Putamen (tissue), 1 donor: ENCODE data around the gene GANAB.
"Not testable (repeated sequence)": the region's sequence is repeated elsewhere in the genome, so short reads cannot be mapped to it uniquely, and the experiment has no call there.

Experiments
- DNase-seq: peaks from one replicate; pipeline ENCODE4 v3.0.0-alpha.2; 2016; ENCODE audit warnings: low spot score

The GANAB gene

DNA sequence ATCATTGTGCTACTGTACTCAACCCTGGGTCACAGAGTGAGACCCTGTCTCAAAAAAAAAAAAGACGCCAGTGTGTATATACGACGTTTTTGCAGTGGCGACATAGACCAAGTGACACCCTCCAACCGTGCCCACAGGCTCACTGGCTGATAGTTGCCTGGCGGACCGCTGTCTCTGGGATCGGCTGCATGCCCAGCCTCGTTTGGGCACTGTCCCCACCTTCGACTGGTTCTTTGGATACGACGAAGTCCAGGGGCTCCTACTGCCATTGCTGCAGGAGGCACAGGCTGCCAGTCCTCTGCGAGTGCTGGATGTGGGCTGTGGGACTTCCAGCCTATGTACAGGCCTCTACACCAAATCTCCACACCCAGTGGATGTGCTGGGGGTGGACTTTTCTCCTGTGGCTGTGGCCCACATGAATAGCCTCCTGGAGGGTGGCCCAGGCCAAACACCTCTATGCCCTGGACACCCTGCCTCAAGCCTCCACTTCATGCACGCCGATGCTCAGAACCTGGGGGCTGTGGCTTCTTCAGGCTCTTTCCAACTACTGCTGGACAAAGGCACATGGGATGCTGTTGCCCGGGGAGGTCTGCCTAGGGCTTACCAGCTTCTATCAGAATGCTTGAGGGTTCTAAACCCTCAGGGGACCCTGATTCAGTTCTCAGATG, 20.0 kb upstream of the GANAB start:
- DNase-seq = no peak

DNA sequence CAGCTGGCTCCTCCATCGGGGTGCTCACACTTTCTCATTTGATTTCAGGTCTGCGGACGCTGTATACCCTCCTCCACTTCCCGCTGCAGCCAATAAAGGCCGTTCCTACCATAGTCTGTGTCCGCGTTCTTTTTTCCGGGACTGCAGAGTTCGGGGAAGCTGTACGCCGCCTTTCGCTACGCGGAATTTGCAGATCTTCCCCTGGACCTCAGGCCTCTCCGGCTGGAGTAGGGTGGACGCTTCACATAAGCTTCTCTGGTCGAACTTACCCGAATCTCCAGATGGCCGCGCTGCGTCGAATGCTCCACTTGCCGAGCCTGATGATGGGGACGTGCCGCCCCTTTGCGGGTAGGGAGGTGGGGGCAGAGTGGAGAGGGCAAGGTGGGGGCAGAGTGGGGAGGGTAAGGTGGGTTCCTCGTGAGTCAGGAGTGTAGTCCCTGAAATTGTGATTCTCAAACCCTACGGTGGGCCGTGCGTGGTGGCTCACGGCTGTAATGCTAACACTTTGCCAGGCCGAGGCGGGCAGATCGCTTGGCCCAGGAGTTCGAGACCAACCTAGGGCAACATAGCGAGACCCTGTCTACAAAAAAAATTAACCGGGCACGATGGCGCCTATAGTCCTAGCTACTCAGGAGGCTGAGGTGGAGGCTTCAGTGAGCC, 19.3 kb upstream of the GANAB start:
- DNase-seq = no peak

DNA sequence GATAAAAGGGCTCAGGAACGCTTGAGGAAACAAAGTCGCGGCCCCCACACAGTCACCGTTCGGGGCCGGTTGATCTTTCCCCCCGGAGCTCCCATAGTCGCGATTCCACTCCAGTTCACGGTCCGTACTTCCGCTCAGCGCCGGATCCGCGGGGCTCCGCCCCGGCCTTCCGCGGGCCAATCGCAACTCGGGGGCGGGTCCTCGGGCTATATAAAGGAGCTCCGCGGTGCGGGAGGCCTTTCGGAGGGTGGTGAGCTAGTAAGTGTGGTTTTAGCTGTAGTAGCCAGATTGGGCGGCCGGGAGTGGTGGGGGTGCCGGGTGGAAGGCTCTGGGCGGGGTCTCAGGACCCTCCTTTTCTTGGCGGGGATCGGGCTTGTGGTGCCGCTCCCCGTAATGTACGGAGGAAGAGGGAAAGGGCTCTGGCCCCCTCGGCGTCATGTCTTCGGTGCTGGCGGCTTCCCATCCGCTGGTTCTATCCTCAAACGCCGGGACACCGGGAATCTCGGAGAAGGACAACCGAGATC, 18.7 kb upstream of the GANAB start, which contains the start of the genes C11orf98 and CSKMT:
C11orf98 (minus strand) TSS at position 136 of the 524 bp plus-strand sequence; CDS start at position 95, 41 bp downstream.
CSKMT (plus strand) TSS at position 238 of the 524 bp plus-strand sequence. CDS start 568 bp downstream, outside the sequence.
- peak; percentile 93 for DNase-seq

DNA sequence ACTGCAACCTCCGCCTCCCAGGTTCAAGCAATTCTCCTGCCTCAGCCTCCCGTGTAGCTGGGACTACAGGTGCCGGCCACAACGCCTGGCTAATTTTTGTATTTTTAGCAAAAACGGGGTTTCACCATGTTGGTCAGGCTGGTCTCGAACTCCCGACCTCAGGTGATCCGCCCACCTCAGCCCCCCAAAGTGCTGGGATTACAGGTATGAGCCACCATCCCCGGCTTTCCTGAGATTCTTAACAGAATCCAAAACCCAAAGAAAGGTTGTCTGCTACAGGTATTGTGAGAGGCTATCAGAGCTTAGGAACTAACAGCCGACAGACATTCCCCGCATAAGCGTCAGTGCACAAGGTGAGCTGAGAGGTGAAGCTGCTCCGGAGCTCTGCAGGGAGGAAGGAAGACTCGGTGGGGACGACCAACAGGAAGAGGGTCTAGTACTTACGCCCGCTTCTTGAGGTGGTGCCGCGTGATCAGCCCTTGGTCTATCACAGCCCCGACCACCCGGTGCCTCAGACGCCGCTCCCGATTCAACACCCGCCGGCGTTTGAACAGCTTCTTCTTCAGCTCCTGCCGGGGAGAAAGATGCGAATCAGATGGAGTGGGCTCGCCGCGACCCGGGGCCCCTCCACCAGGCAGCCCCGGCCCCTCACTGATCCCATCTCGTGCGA, 18.1 kb upstream of the GANAB start:
- no peak for DNase-seq

DNA sequence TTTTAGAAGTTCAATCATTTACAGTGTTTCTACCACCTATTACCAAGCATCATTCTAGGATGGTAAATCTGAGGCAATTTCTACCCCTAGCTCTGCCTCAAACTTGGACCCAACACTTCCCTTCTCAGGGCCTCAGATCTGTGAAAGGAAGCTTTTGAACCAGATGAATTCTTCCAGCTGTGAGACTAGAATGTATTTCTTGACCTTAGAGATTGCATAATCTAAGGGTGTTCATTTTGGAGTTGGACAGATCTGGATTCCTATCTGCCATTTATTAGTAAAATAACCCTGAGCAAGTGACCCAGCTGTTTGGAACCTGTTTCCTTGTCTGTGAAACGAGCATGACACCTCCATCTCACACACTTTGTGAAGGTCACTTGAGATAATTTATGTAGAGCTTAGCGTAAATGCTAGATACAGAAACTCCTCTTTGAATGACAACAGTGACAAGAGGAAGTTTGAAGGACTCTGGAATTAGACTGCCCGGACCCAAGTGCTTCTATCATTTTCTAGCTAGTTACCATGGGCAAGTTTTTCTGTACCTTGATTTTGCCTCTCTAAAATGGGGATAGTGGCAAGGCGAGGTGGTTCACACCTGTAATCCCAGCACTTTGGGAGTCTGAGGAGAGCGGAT, 10.5 kb upstream of the GANAB start:
- no peak for DNase-seq

DNA sequence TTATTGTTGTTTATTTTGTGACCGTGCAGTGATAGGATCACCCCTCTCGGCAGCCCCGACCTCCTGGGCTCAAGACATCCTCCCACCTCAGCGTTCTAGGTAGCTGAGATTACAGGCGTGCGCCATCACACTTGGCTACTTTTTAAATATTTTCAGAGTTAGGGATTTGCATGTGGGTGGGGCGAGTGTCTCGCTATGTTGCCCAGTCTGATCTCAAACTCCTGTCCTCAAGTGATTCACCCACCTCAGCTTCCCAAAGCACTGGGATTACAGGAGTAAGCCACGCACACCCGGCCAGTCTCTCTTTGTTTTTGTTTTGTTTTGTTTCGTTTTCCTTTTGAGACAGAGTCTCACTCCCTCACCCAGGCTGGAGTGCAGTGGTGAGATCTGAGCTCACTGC, 7.9 kb upstream of the GANAB start:
- DNase-seq = no peak

DNA sequence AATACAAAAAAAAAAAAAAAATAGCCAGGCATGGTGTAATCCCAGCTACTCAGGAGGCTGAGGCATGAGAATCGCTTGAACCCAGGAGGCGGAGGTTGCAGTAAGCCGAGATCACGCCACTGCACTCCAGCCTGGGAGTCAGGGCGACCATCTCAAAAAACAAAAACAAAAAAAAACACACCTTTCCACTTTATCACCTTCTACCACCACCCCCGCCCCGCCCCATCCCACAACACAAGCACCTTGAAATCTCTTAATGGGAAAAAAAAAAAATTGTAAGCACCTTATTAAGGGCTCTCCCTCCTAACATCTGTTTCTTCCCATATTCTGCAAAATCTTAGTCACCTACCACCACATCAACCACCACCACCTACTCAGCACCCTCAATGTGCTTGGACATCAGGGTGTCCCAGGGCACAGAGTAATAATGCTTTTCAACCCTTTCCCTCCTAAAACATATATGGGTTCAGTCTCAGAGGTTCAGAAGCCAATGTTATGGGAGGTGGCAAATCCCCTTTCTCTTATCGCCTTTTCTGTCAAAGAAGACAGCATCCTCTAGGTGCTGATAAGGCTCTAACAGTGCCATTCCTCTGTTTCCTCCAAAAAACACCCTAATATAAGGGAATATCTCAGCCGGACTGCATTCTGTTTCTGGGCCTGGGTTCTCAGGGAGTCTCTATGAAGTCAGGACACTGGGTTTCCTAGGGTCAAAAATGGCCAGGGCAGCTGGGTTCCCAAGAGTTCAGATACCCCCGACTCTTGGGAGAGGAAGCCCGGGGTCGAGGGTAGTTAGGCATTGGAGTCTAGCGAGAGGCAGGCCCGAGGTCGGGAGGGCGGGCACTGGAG, 6.0 kb upstream of the GANAB start:
- no peak for DNase-seq

DNA sequence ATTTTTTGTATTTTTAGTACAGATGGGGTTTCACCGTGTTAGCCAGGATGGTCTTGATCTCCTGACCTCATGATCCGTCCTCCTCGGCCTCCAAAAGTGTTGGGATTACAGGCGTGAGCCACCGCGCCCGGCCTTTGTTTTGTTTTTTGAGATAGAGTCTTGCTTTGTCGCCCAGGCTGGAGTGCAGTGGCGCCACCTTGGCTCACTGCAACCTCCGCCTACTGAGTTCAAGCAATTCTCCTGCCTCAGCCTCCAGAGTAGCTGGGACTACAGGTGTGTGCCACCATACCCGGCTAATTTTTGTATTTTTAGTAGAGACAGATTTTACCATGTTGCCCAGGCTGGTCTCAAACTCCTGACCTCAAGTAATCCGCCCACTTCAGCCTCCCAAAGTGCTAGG, 3.9 kb upstream of the GANAB start:
- DNase-seq = not testable (repeated sequence)

DNA sequence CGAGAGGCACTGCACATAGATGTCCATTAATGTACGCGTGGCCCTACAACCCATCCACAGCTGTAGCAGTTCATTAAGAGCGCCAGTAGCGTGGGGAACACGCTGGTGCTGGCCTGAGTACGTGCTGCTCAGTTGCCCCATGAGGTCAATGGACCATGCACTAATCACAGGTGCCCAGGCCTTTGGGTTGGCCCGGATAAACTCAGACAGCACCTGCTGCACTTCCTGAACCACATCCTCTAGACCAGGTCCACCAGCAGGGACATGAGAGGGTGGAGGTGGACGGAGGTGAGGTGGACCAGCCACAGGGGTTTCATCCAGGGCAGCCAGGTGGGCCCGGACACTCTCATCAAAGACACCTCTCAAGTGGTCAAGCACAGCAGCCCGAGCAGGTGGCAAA, 3.1 kb upstream of the GANAB start:
- no peak for DNase-seq

DNA sequence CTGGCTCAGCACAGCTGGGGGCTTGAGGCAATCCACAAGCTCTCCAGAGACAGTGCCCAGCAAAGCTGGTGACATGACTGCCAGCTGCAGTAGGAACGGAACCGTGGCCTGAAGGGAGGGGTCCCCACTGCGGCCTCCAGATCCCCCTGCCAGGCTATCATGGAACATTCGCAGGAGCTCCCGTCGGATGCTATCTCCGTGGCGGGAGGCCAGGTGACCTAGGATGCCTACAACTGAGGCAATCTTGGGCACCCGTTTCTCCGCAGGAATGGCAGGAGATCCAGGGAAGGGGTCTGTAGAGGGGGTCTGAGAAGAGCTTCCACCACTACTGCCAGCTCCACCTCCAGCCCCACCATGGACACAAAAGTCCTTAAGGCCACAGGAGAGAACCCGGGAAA, 2.6 kb upstream of the GANAB start:
- DNase-seq = no peak

DNA sequence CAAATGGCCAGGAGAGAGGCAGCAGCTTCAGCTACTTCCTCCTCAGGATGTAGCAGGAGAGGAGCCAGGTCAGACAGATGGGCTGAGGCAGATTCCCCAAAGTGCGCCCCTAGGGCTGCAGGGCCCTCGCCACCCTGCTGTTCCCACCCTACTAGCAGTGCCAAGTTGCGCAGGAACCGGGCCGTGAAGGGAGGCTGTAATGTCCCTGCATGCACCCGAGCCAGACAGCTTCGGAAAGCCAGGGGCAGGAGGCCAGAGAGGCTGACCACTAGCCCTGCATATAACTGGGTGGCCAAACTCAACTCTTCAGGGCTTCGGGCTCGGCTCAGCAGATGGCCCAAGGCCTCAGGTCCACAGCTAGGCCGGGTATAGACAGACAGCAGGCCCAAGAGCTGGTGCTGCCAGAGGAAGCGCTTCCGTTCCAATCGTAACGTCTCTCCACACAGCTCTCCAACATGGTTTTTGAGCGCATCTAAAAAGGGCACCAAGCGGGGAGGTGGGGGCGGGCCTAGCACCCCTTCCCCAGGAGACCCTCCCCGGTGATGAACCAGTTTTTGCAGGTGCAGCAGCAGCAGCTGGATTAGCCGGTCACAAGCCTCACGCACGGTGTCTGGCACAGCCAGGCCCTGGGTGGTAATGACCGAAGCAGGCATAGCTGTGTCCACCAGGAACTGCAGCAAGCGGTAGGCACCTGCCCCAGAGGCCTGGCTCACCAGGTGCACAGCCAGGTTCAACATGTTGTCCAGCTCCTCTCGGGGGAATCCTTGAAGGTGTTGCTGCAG, 2.0 kb upstream of the GANAB start:
- DNase-seq = no peak

DNA sequence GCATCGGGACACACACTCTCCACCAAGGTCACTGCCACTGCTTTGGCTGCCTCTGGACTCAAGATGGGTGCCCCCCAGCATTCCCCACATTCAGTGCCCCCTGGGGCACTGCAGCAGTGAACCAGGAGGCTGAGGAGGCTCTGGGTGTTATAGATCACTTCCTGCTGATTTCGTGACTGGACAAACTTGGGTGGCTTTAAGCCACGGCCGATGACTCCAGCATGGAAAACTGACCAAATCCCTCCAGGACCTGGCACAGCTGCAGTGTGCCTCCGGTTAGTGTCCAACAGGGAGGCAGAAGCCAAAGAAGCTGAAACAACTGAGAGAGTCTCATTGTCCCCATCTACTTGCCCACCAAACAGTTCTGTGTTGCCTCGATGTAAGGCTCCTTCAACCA, 1.2 kb upstream of the GANAB start:
- DNase-seq = no peak

DNA sequence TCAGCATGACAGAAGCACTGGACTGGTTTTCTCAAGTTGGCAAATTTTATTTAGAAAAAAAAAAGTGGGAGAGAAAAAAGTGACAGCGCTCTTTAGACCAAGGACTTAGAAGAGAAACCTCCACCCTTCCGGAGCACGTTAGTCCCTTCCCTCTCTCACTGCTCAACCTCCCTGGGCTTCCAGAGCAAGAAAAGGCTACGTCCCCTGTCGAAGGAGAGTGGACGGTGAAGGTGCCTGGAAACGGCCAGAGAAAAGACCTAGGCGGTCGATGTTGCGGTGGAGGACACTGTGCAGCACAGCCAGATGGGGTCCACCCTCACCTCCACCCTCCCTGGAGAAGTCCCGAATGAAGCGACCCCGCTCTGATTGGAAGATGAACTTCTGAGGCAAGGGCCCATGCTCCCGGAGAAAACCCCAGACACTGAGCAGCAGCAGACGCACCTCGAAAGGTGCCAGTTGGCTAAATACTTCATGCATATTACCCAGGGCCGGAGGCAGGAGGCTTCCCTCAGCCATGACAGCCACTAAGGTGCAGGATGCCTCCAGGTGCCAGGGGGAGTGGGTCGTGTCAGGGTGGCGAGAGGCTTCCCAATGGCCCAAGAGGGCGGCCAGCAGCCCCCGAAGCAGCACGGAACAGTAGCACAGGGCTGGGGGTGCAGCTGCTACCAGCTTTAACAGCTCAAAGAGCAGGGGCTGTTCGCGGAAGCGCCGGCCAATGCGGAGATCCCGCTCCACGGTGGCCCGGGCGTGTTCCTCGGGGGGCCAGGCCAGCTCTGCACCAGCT, 604 bp upstream of the GANAB start:
- DNase-seq = no peak

DNA sequence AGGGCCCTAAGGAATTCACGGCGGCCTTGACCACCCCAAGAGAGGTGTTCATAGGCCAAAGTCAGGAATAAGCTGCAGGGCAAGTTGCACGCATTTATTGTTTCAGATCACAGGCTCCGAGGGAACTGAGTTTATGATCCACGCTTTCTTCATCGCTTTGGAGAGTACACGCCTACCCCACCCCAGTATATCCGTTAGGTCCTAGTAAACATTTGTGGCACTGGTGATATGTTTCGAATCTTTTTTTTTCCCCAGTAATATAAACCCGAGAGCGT, 805 bp downstream of the GANAB start:
- DNase-seq = no peak

DNA sequence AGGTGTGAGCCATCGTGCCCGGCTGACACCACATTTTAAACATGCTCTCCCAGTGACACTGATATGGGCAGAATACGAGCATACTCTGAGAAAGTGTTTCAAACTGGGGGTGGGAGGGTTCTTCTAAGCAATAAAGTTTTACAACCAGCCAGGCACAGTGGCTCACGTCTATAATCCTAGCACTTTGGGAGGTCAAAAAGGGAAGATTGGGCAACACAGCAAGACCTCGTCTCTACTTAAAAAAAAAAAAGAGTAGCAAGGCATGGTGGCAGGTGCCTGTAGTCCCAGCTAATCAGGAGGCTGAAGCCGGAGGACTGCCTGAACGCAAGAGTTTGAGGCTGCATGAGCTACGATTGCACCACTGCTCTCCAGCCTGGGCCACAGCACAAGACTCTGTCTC, 2.2 kb downstream of the GANAB start:
- DNase-seq = no peak

DNA sequence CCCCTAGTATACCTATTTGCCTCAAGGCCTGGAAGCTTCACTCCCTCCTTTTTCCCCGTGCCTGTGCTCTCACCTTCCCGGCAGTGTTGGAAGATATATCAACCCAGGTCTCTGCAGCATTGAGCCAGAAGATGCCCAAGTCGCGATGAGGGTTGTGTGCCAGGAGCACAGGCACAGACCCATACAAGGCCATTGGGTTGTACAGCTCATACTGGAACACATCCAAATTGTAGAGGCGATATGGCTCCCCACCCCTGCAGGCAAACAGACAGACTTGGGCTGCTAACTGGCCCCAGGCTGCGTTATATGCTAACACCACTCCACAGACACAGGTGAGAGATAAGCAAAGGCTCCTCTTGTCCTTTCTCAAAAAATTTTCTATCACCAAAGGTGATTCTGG, 13.9 kb downstream of the GANAB start:
- DNase-seq = no peak

DNA sequence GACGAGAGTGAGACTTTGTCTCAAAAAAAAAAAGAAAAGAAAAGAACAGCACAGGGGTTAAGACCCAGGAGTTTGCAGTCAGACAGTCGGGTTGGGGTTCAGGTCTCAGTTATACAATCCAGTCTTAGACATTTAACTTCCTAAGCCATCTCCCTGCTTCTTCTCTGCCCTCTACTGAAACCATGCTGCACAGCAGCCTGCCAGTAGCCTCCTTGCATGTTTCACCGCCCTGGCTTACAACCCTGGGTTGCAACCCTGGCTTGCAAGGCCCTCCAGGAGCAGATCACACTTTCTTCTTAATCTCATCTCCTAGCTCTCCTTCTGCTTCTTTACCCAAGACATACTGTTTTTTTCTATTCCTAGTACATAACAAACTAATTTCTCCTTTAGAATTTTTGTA, 18.7 kb downstream of the GANAB start:
- no peak for DNase-seq

DNA sequence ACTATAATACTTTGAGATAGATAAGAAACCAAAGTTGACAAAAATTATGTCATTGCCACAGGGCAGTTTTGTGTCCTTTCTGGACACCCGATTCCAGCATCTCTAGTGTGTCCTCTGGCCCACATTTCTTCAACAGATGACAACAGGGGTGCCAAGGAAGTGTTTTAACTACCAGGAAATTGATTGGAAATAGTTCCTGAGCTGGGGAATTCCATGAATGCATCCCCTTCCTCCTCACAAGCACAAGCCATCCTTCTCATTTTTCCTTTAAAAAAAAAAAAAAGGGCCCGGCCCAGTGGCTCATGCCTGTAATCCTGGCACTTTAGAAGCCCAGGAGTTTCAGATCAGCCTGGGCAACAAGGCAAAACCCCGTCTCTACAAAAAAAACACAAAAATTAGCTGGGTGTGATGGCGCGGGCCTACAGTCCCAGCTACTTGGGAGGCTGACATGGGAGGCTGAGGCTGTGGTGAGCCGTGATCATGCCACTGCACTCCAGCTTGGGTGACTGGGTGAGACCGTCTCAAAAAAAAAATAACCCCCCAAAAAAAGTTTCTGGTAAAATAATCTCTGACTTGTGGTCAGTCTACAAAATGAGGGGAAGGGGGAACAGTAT, 23.8 kb downstream of the GANAB start:
- no peak for DNase-seq

DNA sequence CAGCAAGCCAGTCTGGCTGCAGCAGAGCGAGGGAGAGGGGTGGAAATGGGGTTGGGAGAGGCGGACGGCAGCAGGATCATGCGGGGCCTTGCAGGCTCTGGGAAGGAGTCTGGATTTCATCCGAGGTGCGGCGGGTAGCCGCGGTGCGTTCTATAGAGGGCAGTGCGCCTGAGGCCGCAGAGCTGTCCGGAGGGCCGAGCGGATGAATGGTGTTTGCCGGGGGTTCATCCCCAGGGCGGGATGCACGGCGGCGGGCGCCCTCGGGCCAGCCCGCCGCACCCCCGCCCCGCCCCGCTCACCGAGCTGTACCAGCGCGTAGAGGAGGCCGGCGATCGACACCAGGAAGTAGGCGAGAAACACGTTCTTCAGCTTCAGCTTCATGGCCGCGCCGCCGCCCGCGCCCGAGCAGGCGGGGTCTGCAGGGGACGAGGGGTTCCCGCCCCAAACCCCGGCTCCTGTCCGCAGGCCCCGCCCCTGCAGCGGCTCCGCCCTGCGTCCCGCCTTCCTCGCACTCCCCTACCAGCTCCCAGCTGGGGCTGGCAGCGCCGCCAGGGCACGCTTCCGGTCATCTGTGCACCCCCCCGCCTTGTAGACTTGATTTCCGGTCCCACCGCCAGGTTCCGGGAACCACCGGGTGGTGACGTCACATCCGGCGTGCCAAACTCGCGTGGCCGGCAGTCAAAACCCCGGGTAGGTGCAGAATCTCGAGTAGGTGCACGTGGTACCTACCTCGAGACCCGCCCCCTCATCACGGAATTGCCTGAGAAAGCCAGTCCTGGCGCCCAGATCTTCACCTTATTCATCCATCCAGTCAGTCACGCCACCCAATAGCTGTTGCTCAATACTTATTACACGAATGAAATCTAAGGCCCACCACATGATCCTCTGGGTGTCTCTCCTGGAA, 24.6 kb downstream of the GANAB start, which contains the start of gene B3GAT3:
B3GAT3 (minus strand) TSS at position 420 of the 904 bp plus-strand sequence; CDS start at position 381, 39 bp downstream.
- DNase-seq = peak; percentile 98
